Measurements from ENCODE around the gene BCAS3.

Gene BCAS3

DNA sequence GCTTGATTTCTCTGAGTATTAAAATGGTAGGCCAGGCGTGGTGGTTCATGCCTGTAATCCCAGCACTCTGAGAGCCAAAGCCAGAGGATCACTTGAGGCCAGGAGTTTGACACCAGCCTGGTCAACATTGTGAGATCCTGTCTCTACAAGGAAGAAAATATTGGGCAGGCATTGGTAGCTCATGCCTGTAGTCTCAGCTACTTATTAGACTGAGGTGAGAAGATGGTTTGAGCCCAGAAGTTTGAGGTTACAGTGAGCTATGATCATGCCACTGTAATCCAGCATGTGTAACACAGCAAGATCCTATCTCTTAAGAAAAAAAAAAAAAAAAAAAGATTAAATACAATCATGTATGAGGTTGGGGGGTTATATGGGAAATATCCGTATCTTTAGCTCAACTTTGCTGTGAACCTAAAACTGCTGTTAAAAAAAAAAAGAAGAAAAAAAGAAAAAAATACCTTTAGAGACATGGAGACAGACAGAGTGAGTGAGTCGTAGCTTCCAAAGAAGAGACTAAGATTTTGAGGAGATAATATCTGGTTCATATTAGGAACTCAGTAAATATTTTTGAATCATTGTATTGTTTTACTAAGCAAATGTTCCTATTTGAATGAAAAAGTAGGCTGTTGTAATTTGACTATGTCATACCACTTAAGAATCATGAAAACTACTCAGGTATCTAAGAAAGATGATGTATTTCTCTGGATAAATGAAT is 396.3 kb downstream of the BCAS3 start:
- FAIRE-seq = no peak

DNA sequence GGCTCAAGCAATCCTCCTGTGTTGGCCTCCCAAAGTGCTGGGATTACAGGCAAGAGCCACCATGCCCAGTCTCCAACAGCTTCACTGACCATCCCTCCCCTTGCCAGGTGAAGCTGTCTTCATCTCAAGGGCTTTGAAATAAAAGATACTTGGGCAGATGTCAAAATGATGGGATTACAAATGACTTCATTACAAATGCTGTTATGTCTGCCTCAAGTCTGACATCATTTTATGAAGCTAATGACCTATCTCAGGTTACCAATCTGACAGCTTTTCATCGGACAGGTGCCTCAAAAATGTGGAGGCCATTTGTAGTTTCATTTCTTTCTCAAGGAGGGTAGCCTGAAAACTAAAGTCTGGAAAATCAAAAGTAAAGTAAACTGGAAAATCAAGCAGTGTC is 398.3 kb downstream of the BCAS3 start:
- FAIRE-seq = no peak

DNA sequence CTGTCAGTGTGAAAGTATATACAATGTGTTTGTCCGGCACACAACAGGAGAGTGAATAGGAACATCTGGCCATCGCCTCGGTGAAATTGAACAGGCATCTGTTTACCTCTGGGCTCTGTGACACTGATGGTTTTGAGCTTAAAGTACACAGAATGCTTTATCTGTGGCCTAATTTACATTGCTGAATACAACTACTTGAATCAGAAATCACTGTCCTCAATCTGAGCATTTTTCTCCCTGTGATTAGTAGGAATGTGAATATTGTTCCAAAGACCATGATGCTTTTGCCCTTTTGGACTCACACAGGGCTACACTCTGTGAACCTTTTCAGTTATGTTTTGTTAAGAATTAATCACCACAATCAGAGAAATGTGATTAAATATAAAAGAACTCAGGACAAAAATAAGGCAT is 399.0 kb downstream of the BCAS3 start:
- no peak for FAIRE-seq

DNA sequence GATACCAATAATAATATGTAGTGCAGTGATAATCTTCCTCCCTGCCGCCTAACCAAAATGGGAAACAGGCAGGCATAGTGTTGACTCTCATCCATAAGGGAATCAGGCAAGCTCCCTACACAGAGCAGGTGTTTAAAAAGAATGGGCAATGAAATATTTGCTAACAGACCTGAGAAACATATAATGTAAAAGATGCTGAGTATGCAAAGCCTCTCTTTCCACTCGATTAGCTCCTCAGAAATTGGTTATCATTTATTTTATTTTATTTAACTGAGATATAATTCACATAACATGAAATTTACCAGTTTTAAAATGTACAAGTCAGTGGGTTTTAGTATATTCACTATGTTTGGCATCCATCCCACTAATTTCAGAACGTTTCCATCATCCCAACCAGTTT is 404.3 kb downstream of the BCAS3 start:
- no peak for FAIRE-seq

DNA sequence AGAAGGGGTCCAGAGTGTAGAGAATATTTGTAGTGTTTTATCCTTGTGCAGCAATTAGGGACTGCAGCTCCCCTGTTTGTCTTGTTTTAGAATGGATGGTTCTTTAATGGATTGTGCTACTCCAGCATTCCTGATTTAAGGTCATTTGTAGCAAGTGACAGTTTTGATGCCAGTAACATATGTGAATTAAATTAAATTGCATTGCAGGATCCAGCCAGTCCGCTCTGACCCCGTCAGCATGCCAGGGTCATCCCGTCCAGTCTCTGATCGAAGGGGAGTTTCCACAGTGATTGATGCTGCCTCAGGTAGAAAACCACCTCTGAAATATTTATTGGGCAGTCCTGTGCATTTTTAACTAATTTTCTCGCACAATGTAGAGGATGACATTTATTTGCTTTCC is 406.6 kb downstream of the BCAS3 start:
- no peak for FAIRE-seq

DNA sequence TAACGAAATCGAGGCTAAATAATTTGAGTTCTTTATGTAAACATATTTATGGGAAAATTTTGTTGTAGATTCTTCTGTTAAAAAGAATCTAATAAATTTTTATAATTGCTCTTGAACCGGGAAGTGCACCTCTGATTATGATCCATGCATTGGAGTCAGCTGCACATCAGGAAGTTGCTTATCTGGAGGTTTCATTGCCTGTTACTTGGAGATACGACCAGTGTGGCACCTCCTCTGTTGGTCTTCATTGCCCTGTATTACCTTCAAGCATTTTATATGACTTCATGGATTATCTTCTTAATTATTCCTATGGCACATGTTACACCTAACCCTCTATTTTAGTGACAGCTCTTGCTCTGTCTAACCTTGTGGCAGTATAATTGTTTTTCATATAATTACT is 409.4 kb downstream of the BCAS3 start:
- no peak for FAIRE-seq

DNA sequence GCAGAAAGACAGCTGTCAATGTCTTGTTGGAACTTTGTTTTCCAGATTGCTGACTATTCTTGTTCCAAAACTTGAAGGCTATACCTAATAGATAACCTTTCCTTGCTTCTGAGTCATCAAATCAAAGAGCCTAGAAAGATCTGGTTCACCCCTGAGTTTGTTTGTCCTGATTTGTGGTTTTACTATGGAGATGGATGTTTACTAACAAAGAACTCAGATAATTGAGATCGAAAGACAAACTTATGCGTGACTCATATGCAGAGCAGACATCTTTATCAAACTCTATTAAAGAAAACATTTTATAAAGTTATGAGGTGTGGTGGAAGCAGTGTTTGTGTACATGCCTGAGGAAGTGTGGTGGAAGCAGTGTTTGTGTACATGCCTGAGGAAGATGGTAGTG is 410.9 kb downstream of the BCAS3 start:
- no peak for FAIRE-seq

DNA sequence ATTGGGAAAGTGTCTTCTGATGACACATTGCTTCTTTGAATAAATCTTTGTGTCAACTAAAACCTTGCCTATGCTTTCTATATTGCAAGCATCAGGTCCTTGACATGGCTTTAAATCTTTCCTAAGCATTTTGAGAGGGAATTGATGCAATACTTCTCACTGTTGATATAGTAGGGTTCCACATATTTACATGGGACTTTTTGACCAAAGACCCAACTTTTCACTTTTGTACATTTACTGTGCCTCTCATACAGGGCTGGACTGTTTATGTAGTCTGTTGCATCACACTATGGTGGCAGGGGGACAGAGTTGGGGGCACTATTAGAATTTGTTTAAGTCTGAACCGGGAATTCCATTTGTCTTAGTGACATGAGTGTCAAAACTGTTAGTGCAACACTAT is 413.4 kb downstream of the BCAS3 start:
- FAIRE-seq = no peak

DNA sequence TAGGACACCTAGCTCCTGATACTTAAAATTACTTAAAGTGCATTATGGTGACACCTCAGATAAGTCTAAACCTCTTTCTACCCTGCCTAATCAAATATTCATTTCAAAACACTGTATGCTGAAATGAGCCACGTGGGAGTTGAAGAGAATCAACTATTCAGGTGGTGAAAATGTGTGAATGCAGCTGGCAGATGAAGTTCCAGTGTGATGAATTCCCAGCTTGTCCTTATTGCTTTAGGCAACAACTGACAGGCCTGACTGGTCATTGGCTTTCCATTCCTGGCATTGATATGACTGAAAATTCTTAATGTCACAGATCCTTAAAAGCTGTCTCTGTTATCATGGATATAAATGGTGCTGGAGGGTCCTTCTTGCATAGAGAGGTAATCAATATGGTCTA is 420.1 kb downstream of the BCAS3 start:
- no peak for FAIRE-seq

DNA sequence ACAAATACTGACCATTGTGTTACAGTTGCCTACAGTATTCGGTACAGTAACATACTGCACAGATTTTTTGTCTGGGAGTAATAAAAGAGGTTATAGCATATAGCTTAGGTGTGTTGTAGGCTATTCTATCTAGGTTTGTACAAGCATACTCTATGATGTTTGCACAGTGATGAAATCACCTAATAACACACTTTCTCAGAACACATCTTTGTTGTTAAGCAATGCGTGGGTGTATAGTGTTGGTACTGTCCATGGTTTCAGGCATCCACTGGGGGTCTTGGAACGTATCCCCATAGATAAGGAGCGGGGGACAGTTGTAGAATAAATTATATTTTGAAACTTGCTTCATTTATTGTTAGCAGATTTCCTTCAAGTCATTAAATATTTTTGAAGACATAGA is 428.7 kb downstream of the BCAS3 start:
- no peak for FAIRE-seq

DNA sequence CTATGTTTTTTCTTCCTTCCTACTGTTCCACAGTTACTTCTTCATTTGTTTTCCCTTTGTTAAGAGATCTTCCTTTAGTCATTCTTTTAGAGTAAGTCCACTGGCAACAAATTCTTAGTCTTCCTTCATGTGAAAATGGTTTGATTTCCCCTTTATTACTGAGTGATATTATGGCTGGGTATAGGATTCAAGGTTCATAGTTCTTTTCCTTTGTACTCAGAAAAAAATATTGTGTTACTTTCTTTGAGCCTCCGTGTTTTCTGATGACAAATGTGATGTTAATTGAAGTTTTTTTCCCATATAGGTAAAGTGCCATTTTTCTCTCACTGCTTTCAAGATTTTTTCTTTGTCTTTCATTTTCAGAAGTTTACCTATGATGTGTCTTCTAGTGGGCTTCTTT is 438.9 kb downstream of the BCAS3 start:
- no peak for FAIRE-seq

DNA sequence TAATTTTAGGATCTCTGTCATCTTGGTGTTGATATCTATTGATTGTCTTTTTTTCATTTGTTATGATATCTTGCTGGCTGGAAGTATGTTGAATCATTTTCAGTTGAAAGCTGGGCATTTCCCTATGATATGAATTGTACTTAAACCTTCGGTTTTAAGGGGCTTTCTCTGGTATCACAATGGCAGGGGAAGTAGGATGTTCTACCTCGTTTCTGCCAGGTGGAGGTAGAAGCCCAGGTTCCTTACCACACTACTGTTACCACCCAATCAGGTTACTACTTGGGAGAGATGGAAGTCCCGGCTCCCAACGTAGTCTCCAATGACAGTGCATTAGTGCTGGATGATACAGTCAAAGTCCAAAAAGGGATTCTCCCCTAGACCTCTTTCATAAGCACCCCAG is 440.3 kb downstream of the BCAS3 start:
- FAIRE-seq = no peak

DNA sequence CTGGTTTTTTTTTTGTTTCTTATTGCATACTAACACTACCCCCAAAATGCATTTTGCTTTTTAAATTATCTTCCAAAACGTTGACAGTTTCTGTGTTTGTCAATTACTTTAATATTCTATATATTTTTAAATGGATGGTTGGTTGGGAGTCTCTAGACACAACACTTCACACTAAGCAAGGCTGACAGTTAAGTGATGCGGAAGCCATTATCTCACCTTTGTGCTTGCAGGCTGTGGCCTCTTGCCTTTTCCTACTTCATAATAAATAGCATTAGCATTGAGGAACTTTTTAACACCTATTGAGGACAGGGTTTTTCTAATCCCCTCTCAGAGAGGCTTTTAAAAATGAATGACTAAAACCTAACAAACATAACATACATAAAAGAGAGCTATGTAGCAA is 441.2 kb downstream of the BCAS3 start:
- no peak for FAIRE-seq

DNA sequence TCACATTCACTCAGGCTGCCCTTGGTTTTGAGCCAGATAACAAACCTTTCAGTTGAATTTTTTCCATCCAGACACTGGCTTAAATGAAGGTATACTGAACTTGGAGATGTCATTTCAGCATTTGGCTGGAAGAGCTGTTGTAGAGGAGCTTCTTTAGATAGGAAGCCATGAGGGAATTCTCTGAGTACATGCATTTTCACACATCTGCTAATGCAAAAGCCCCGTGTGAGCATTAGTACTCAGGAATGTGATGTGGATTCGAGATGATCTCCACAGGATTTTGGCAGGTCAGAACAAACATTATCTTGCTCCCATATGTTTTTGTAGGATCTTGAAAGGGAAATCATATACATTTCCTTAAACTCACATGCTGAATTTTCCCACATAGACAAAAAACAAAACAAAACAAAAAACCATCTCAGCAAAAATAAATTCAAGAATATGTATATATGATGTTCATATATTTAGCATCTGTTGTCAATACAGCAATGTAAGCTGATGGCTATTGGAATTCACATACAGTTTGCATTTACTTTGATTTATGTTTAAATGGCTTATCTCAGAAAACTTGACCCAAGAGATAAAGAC is 444.8 kb downstream of the BCAS3 start:
- FAIRE-seq = no peak

DNA sequence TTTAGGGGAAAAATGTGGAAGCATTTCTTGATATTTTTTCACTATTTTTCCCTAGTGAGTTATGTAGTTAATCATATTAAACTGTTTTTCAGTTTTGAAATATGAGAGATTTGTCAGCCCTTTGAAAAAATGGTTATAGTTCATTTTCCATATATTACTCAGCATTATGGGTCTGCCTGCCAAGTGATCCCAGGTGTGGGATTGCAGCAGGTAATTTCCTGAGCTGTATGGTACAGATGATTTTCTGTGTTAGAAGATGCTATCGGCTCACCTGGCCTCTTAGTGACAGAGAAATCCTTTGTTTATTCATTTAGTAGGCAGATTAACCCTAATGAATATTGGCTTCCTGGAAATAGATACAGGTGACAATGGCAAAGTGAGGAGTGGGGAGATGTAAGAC is 446.9 kb downstream of the BCAS3 start:
- FAIRE-seq = no peak

DNA sequence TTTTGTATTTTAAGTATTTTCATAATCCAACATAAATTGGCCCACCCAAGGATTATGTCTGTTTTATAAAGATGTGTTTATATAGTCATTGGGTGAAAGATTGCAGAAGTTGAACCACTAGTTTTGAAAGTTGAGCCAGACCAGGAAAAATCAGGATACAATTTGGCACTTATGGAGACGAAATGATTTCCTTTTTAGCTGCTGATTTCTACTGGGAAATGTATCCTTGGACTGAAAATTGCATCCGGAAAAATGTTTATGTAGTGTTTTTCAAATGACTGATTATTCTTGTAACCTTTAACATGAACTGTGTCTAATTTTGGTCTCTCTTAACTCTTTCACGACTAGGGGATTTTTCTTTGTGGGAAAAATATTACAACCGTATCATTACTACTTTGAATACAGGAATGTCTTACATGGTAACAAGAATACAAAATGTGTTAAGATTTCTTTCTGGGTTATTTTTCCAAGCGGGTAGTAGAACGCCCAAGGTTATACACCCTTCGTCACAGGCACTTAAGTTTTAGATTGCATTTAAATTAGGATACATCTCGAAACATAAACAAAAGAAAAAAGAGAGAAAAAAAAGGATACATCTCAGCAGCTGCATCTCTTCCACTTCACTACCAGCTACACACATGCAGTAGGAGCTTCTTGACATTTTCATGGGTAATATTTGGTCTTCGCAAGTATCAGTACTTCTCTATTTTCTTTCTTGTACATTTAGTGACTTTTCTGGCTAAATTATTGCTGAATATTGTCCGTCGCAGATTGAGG is 449.0 kb downstream of the BCAS3 start:
- no peak for FAIRE-seq

DNA sequence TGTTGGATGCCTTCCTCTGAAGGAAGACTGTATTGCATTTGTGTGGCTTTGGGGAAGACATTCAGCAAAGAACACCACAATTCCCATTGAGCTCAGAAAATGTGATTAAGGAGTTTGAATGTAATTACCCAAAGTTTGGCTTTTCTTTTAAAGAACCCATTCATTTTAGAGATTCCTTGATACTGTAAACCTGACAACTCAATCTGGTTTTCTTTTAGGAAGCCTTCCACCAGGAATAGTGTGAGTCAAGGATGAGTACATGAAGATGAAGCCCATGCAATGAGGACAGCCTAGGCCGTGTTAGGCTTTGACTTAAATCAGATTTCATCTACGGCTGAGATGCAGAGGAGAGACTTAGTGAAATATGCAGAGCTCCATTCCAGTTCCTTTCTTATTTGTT is 450.3 kb downstream of the BCAS3 start:
- no peak for FAIRE-seq

DNA sequence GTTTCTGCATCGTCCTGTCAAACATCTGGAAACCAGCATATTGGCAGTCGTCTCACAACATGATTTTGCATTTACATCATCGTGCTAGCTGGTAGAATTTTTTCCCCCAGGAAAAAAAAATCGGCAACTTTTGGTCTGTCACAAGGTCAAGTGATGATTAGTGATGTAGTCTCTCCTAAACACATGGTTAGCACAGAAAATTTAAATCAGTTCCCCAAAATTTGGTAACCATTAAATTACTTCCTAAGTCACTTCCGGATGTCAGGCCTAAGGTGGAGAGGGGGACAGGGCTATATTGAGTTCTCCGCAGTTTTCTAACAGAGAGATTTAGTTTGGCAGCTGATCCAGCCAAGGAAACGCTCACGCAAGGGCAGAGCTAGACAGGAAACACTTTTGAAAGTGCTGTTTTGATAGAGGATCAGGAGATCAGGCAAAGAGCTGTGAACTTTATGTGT is 451.0 kb downstream of the BCAS3 start:
- FAIRE-seq = no peak

DNA sequence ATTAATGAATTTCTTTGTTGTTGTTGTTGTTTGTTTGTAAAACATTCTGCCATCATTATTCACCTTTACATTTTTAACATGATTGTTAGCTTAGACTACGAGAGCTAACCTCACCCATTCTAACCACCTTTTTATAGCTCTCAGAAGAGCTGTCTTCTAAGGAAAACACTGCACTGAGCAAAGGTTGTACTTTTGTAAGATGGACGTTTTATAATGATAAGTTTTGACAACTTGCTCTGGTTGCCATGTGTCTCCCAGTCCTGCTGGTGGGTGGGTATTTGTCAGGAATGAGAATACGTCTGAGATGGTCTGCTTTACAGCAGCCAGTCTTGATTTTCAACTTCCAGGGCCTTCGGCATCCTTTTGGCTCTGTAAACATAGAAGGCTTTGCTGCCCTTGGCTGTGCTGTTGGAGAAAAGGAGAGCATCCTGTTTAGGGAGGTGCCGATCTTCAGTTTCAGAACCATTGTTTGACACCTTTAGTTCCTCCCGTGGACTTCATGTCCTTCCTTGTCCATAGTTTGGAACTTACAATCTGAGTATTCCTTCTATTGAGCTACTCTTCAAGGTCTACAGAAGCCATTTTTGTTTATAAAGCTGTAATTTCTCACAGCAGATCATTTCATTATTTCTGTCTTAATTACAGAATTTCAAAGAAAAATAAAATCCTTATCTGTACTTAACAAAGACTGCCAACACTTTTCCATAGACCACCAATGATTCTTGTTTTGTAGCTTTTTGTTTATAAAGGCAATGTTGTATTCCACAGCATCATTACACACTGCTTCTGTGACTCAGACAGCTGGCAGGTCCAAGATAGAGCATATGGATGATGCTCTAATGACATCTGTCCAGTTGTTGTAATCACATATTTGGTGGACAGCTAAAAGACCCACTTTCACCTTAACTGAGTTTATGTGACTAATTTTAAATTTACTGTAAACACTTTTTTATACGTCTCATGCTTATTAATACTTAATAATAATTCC is 451.9 kb downstream of the BCAS3 start:
- FAIRE-seq = no peak

DNA sequence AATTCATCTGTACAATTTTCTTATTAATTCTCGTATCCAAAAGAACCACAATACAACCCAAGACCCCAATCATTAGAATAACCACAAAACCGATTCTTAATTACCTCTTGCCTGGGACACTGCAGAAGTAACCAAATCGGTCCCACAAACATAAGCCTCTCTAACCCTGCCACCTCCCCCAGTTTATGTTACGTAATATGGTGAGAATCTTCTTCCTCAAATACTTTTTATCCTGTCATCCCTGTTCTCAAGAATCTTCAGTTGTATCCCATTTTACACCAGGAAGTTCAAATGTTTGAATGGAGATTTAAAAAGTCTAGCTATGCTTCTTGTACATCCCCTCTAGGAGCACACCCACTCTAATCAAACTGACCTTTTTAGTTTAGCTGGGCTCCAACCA is 452.7 kb downstream of the BCAS3 start:
- no peak for FAIRE-seq

DNA sequence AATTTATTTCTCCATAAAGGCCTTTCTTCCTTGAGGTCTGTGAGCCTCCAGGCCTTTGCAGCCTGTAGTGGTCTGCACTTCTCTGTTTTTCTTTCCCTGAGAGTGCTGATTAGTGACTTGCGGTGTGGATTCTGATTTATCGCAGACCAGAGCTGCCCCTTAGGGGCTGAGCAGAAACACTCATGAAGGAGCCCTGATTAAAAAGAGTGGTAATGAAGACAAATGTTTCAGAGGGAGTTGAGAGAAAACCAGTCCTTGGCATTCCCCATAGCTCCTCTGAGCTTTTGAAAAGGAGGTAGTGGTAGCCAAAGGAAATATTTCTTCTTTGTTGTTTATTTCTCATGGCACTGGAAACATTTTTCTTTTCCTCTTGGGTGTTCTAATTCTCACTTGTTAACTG is 453.9 kb downstream of the BCAS3 start:
- no peak for FAIRE-seq

DNA sequence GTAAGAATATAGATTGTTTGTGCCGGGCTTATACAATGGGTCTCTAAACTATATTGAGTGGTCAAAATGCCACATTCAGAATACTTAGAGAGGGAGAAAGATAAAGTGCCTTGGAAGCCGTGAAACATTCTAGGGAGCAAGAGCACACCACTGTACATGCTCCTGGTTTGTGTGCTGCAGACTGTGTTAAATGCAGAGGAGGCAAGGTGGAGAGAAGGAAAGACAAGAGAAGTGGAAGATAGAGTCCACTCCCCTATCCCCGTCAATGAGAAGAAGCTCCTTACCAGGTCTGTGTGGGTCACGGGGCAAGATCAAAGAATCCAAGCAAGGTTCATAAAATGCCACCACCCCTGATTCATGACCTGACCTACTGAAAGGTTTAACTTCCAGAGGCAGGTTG is 454.9 kb downstream of the BCAS3 start:
- FAIRE-seq = no peak

DNA sequence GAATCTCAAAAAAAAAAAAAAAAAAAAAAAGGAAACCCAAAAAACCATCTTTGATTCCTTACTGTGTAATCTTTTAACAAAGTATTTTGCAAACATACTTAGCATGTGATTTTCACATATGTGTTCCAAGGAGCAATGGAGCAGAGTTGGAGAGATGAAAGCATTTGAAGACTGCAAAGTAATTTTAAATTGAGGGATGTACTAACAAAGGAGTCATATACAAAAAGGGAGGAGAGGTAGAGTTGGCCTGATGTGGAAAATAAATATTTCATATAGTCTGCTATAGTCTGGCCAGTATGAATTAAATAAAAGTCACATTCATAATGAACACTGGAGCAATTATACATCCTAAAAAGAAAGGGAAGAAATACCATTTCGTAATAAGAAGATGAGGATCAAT is 456.2 kb downstream of the BCAS3 start:
- FAIRE-seq = no peak

Data from islet of Langerhans (tissue), 1 donor.